ENCODE data around the gene FZR1. TPM values are rescaled to one million over a fixed set of nuclear protein-coding genes. Genes with fewer than 3 reads are reported as not detected.

FZR1 gene
- total RNA-seq, 1 donor, result 30.2 TPM

- H3K4me3 ChIP-seq (ENCODE audit: low read depth, low read length), result no peak overlapping the region
- DNase-seq (ENCODE audit: low read depth), result no peak
- TF ChIP-seq CTCF (IDR thresholded peaks at IDR 0.05; ENCODE audit: insufficient read depth, low read length), result no peak
Measured at GRCh38 chr19:3521104-3521445, 15.0 kb downstream of the FZR1 start.

- TF ChIP-seq CTCF (IDR thresholded peaks at IDR 0.05; ENCODE audit: insufficient read depth, low read length), result no peak
Measured at GRCh38 chr19:3522421-3523360, 16.6 kb downstream of the FZR1 start.

GRCh38 chr19:3523361-3524077 lies 17.4 kb downstream of the FZR1 start:
- H3K4me3 ChIP-seq (ENCODE audit: low read depth, low read length), result no peak overlapping the region
- no peak for DNase-seq (ENCODE audit: low read depth)
- TF ChIP-seq CTCF (IDR thresholded peaks at IDR 0.05; ENCODE audit: insufficient read depth, low read length), result no peak

More at GRCh38 chr19:3522421-3523360, 16.6 kb downstream of the FZR1 start:
- no peak overlapping the region for H3K4me3 ChIP-seq (ENCODE audit: low read depth, low read length)
- no peak for DNase-seq (ENCODE audit: low read depth)

GRCh38 chr19:3524078-3524842 lies 18.1 kb downstream of the FZR1 start:
- no peak for DNase-seq (ENCODE audit: low read depth)
- TF ChIP-seq CTCF (IDR thresholded peaks at IDR 0.05; ENCODE audit: insufficient read depth, low read length), result no peak
- H3K4me3 ChIP-seq (ENCODE audit: low read depth, low read length), result no peak overlapping the region

GRCh38 chr19:3524904-3525451 lies 18.9 kb downstream of the FZR1 start:
- no peak for TF ChIP-seq CTCF (IDR thresholded peaks at IDR 0.05; ENCODE audit: insufficient read depth, low read length)
- H3K4me3 ChIP-seq (ENCODE audit: low read depth, low read length), result no peak overlapping the region
- DNase-seq (ENCODE audit: low read depth), result no peak

GRCh38 chr19:3526507-3527237 lies 20.6 kb downstream of the FZR1 start:
- no peak overlapping the region for H3K4me3 ChIP-seq (ENCODE audit: low read depth, low read length)
- DNase-seq (ENCODE audit: low read depth), result no peak
- TF ChIP-seq CTCF (IDR thresholded peaks at IDR 0.05; ENCODE audit: insufficient read depth, low read length), result peak; percentile 19
